Choroid plexus epithelial cell (primary cell): ENCODE results near the gene TP63.
"Not testable (repeated sequence)": the region's sequence is repeated elsewhere in the genome, so short reads cannot be mapped to it uniquely, and the experiment has no call there.

Experiments
- DNase-seq: peaks from one replicate; pipeline ENCODE4 v3.0.0-alpha.2; 2010; ENCODE audit warnings: low read depth
- H3K4me3 ChIP-seq: 2 replicates; pipeline ENCODE4 v1.5.1; 2011; ENCODE audit warnings: low read depth, mild to moderate bottlenecking, control low read depth, low read length, moderate library complexity
- TF ChIP-seq, protein P1 (sequence below): conservative IDR thresholded peaks from 2 replicates; pipeline ENCODE4 v1.5.1; 2011; ENCODE audit warnings: low read depth, mild to moderate bottlenecking, control low read depth, inconsistent platforms, low read length, moderate library complexity

Gene TP63

DNA sequence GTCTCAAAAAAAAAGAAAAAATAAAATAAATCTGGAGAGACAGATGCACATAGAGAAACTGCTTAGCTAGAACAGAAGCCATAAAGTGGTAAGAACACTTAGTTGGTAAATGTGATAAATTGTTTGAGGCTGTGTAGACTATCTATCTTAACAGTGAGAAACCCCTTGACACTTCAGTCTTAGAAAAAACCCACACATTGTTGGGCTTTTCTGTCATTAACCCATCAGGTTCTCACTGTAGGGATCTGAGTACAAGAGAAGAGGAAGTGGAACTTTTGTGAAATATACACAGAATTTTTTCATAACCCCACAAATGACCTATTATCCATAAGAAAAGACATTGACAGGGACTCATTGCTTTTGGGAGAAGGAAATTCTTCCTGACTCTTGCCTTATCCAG, 24.4 kb downstream of the TP63 start:
- DNase-seq, result no peak
- no peak overlapping the region for H3K4me3 ChIP-seq
- TF ChIP-seq, protein P1, sequence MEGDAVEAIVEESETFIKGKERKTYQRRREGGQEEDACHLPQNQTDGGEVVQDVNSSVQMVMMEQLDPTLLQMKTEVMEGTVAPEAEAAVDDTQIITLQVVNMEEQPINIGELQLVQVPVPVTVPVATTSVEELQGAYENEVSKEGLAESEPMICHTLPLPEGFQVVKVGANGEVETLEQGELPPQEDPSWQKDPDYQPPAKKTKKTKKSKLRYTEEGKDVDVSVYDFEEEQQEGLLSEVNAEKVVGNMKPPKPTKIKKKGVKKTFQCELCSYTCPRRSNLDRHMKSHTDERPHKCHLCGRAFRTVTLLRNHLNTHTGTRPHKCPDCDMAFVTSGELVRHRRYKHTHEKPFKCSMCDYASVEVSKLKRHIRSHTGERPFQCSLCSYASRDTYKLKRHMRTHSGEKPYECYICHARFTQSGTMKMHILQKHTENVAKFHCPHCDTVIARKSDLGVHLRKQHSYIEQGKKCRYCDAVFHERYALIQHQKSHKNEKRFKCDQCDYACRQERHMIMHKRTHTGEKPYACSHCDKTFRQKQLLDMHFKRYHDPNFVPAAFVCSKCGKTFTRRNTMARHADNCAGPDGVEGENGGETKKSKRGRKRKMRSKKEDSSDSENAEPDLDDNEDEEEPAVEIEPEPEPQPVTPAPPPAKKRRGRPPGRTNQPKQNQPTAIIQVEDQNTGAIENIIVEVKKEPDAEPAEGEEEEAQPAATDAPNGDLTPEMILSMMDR, result no peak

DNA sequence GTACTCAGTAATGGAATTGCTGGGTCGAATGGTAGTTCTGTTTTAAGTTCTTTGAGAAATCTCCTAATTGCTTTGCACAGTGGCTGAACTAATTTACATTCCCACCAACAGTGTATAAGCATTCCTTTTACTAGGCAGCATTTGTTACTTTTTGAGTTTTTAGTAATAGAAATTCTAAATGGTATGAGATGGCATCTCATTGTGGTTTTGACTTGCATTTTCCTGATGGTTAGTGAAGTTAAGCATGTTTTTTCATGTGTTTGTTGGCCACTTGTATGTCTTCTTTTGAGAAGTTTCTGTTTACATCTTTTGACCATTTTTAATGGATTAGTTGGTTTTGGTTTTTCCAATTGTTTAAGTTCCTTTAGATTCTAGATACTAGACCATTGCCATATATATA, 28.4 kb downstream of the TP63 start:
- TF ChIP-seq, protein P1, result no peak
- no peak for DNase-seq
- no peak overlapping the region for H3K4me3 ChIP-seq

DNA sequence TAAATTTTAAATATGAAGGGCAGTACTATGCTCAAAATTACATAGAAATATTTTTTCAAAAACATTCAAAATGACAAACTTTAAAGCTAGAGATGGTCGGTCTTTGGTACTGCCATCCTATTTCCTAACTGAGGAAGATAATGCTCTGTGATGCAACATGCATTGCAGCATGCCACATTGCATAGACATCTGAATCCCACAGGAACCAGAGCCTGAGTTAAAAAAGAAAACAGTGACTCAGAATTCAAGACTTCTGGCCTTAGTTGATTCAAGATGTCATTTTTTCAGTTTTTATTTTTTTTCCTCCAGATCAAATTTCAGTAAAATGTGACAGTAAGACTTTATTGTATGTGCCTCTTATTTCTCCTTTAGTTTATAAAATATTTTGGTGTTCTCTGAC, 33.1 kb downstream of the TP63 start:
- H3K4me3 ChIP-seq, result no peak overlapping the region
- TF ChIP-seq, protein P1, result no peak
- DNase-seq, result peak; percentile 94

DNA sequence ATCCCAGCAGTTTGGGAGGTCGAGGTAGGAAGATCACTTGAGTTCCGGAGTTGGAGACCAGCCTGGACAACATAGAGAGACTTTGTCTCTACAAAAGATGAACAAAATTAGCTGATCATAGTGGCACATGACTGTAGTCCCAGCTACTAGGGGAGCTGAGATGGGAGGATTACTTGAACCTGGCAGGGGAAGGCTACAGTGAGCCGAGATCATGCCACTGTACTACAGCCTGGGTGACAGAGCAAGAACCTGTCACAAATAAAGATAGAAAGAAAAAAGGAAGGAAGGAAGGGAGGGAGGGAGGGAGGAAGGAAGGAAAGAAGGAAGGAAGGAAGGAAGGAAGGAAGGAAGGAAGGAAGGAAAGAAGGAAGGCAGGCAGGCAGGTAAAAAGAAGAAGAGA, 41.2 kb downstream of the TP63 start:
- DNase-seq, H3K4me3 ChIP-seq: not testable (repeated sequence)

DNA sequence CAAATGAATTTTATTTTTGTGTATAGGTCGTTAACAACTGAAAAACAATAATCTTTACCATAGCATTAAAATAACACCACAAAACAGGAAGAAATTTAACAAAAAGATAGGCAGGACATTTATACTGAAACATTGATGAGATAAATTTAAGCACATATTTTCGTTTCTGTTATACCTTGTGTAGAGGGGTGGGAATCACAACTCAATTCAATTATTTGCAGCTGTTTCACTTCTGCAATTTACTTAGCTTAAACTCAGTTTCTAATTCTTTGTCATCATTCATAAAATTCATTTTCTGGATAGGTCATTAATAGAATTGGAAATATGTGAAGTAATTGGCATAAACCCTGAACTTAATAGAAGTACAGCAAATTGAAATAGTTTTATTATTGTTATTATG, 42.3 kb downstream of the TP63 start:
- no peak overlapping the region for H3K4me3 ChIP-seq
- DNase-seq, result no peak

DNA sequence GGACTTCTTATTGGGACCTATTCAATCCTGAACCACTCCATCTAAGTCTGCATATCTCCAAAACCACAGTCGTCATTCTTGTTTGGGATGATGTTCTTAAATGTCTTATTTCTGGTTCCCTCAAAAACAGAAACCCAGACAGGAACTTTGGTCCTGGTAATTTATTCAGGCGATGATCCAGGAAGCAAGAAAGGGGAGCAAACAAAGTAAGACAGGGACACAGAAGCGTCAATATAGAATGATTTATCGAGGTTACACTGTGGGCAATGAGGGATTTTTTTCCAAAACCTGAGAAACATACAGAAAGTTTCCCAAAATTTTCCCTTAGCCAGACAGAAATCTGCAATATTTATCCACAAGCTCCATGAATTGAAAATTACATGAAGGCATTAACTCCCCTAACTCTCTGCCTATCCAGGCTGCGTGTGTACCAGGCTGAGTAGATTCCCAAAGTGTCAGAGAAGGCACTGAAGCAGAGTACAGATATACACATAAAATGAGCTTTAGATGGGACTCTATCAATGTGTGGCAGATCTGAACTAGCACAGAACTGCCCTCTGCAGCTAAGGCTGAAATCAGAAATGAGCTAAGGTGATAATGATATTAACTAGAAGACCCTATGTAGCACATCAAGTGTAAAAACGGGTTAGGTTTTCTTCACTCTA, 43.2 kb downstream of the TP63 start:
- TF ChIP-seq, protein P1, result no peak
- no peak for DNase-seq

More for the DNA sequence above, 42.3 kb downstream of the TP63 start:
- TF ChIP-seq, protein P1, result no peak

DNA sequence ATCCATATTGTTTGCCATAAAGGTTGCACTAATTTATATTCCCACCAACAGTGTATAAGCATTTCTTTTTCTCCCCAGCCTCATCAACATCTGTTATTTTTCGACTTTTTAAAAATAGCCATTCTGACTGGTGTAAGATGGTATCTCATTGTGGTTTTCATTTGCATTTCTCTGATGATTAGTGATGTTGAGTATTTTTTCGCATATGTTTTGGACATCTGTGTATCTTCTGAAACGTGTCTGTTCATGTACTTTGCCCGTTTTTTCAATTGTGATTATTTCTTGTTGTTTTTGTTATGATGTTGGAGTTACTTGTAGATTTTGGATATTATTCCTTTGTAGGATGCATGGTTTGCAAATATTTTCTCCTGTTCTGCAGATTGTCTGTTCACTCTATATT, 46.5 kb downstream of the TP63 start:
- no peak for DNase-seq
- H3K4me3 ChIP-seq, result no peak overlapping the region
- TF ChIP-seq, protein P1, result no peak

More for the DNA sequence above, 43.2 kb downstream of the TP63 start:
- no peak overlapping the region for H3K4me3 ChIP-seq
